ENCODE data around the gene TTBK2. TPM values are rescaled to one million over a fixed set of nuclear protein-coding genes. Genes with fewer than 3 reads are reported as not detected.

TTBK2 gene
- total RNA-seq, 1 experiment from 2014 or later, result 10.6 TPM

- Histone ChIP-seq H3K27ac (ENCODE audit: insufficient read length, low read depth, low read length) (no peak overlapping the region), H3K79me2 (ENCODE audit: insufficient read depth, low read length) (no peaks in the 10 kb centered on the region), H3K79me1 (ENCODE audit: insufficient read depth, low read depth, low read length, poor library complexity, severe bottlenecking) (no peaks in the 10 kb centered on the region), H4K8ac (replicated peaks; ENCODE audit: insufficient read length, low read depth, low read length) (no peak overlapping the region), H2BK20ac (ENCODE audit: low read depth, low read length, poor library complexity, severe bottlenecking) (no peak overlapping the region), H3K9ac (ENCODE audit: extremely low read depth, insufficient read length, low read length) (no peak overlapping the region), H3K18ac (ENCODE audit: insufficient read length, low read depth, low read length) (no peak overlapping the region), H3K27me3 (ENCODE audit: insufficient read depth, low read length) (no peaks in the 10 kb centered on the region), H3K14ac (ENCODE audit: insufficient read depth, low read length) (no peak overlapping the region), H3K23ac (ENCODE audit: insufficient read length, low read depth, low read length) (no peak overlapping the region), H3K4me2 (ENCODE audit: insufficient read depth, insufficient read length, low read length) (no peak overlapping the region), H3T11ph (ENCODE audit: low read length) (no peak overlapping the region), H2AK5ac (ENCODE audit: insufficient read length, low read length) (no peak overlapping the region), H4K20me1 (ENCODE audit: control insufficient read depth, insufficient read depth, insufficient read length) (no peaks in the 10 kb centered on the region), H4K5ac (ENCODE audit: insufficient read length, low read depth, low read length) (no peak overlapping the region), H2BK120ac (ENCODE audit: low read depth, low read length, poor library complexity, severe bottlenecking) (no peak overlapping the region), H3K56ac (ENCODE audit: insufficient read length, low read depth, low read length) (no peak overlapping the region), H2AFZ (ENCODE audit: low read length) (no peak overlapping the region), H2BK5ac (ENCODE audit: insufficient read length, low read length) (no peak overlapping the region), H3K9me3 (ENCODE audit: control insufficient read depth, low read depth, low read length) (no peaks in the 10 kb centered on the region), H3K4ac (ENCODE audit: low read depth, low read length) (no peak overlapping the region), H2BK12ac (ENCODE audit: insufficient read length, low read depth, low read length) (no peak overlapping the region), H3K4me1 (ENCODE audit: insufficient read depth, low read length) (no peaks in the 10 kb centered on the region), H4K91ac (ENCODE audit: insufficient read length, low read depth, low read length) (no peak overlapping the region), H2BK15ac (ENCODE audit: low read depth, low read length) (no peak overlapping the region), H3K23me2 (ENCODE audit: insufficient read length, low read depth, low read length, poor library complexity, severe bottlenecking) (no peaks in the 10 kb centered on the region)
- Mint-ChIP-seq H3K27me3 (ENCODE audit: low read depth) (no peaks in the 10 kb centered on the region), H3K9me3 (no peaks in the 10 kb centered on the region; a peak in 1 of 5 replicates), H3K27ac (no peak overlapping the region), H3K4me1 (peaks cover 8 to 25% of the 10 kb centered on the region in 2 experiments), H3K4me3 (no peak overlapping the region), H3K36me3 (ENCODE audit: insufficient read depth in 1 of 3, low read depth in 3 of 3) (peaks cover 30 to 70% (median 67%) of the 10 kb centered on the region in 3 experiments)
- WGBS (ENCODE audit: extremely low coverage, insufficient read length, low lambda C conversion rate), result no CpG with 5 or more reads among the region's 15 CpGs
- TF ChIP-seq CTCF (conservative IDR thresholded peaks at IDR 0.05), result no peak
- DNase-seq, result no peak
Measured at GRCh38 chr15:42732095-42732827, 188.3 kb downstream of the TTBK2 start.

Measured in H9 (cell line).